NCI-H748 (cell line): ENCODE results near the gene DEPDC5.
"Not testable (repeated sequence)": the region's sequence is repeated elsewhere in the genome, so short reads cannot be mapped to it uniquely, and the experiment has no call there.

ENCODE experiments used
- DNase-seq: peaks from one replicate; lab custom pipeline; 2025; ENCODE audit not compliant: unreplicated experiment; lab: John Stamatoyannopoulos, UW

Gene DEPDC5

DNA sequence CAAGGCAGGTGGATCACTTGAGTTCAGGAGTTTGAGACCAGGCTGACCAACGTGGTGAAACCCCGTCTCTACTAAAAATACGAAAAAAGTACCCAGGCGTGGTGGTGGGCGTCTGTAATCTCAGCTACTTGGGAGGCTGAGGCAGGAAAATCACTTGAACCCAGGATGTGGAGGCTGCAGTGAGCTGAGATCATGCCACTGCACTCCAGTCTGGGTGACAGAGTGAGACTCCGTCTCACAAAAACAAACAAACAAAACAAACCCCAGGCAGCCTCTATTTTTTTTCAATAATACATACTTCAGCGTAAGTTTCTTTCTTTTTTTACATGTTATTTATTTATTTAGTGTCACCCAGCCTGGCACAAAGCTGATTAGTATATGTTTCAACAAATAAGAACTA lies 60.1 kb downstream of the DEPDC5 start:
- not testable (repeated sequence) for DNase-seq

DNA sequence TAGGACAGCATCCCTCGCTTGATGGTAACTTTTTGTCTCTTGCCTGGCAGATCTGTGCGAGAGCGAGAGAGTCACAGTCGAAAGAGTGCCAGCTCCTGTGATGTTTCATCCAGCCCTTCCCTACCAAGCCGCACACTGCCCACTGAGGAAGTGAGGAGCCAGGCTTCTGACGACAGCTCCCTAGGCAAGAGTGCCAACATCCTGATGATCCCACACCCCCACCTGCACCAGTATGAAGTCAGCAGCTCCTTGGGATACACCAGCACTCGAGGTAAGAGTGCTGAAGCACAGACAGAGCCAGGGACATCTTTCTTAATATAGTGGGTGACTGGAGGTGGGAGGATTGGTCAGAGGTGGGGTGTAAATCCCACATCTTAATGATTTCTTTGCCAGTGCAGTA lies 61.1 kb downstream of the DEPDC5 start:
- DNase-seq: no peak

DNA sequence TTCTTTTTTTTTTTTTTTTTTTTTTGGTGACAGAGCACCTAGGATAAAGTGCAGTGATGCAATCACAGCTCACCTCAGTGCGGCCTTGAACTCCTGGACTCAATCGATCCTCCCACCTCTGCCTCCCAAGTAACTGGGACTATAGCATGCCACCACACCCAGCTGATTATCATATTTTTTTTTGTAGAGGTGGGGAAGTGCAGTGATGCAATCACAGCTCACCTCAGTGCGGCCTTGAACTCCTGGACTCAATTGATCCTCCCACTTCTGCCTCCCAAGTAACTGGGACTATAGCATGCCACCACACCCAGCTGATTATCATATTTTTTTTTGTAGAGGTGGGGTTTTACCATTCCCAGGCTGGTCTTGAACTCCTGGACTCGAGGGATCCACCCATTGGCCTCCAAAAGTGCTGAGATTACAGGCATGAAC lies 61.6 kb downstream of the DEPDC5 start:
- DNase-seq: not testable (repeated sequence)

DNA sequence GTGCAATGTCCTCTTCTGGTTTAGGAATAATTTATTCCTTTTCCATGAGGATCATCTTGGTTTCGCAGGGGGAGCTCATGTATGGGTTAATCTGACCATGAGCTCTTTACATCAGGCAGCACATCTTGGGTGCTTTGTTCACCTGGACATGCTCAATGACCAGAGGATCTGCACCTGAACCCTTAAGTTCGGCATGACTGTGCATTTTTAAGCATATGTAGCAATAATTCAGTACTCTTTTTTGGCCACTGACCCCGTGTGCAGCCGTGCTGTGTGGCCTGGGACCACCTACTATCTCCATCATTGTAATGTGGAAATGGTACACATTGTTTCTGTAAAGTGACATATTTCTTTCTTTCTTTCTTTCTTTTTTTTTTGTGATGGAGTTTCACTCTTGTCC lies 62.9 kb downstream of the DEPDC5 start:
- no peak for DNase-seq

DNA sequence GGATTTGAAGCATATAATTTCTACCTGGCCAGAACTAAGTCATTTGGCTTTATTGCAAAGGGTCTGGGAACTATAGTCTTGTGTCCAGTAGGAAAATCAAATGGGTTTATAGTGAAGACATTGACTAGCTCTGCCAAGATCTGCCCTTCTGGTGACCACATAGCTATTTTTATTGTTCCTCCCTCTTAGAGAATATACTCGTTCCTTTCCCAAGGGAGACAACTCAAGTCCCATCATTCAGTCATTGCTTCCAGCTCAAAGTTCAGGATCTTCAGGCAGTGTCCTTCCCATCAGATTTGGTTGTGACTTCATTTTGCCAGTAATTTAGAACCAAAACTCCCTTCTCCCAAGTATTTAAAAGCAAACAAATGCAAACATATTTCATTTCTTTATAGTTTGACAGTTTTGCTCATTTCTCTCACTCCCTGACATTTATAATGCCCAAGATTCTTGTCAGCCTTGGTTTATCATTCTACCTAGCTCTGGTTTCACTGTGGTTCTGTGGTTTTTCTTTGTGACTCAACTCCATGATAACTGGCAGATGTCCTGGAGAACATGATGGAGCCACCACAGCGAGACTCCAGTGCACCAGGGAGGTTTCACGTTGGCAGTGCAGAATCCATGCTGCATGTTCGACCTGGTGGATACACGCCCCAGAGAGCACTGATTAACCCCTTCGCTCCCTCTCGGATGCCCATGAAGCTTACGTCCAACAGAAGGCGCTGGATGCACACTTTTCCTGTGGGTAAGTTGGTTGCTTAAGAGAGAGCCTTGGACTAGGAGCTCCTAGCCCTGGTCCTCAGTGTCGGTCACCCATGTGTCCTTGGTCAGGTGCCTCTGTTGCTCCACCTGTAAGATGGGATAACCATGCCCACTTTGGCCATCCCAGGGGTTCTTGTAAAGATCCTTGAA lies 64.9 kb downstream of the DEPDC5 start:
- DNase-seq: no peak

DNA sequence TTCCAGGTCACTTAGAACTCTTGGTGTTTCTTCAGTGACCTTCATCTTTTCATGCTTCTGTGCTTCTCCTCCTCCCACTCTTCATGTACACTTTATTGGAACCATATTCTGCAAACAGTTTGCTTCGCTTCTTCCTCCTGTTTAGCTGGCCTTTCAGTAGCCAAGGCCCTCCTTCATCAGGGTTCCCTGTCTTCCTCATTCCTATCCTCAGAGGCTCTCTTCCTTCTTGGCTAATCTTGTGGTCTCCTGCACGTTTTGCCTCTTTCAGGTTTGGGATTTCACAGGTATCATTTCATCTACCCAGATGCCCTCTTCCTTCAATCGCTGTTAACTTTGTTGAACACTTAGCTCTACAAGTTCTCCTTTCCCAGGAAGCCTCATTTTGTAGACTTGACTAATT lies 66.8 kb downstream of the DEPDC5 start:
- DNase-seq: no peak

DNA sequence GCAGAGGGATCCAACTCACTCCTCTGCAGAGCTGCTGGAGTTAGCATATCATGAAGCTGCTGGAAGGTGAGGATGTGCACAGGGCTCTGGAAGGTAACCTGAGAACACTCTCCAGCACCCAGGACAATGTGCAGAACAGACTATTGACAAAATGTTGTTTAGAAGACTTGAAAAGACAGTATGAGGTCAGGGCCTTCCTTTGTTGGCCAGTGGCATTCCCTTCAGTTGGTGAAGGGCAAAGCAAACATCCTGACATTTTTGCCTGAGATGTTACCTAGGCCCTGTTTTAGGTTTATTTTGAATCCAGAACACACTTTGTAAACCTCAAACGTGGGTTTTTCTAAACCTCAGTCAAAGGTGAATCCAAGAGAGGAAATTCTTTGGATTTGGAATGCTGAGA lies 67.8 kb downstream of the DEPDC5 start:
- DNase-seq: no peak

DNA sequence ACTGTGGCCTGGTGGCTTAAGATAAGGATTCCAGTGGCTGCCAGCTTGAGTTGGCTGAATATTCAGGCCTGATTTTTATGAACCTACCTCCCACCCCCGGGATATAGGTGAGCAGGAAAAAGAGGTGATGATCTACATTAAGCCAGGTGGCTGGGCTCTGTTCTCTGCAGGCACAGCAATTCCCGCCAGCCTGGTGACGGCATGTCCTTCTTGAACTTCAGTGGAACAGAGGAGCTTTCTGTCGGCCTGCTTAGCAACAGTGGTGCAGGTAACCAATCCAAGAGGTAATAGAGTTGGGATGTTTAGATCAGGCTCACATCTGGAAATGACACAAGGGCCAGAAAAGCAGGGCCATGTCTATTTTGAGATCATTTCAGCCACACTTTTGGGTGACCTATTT lies 68.7 kb downstream of the DEPDC5 start:
- DNase-seq: no peak

DNA sequence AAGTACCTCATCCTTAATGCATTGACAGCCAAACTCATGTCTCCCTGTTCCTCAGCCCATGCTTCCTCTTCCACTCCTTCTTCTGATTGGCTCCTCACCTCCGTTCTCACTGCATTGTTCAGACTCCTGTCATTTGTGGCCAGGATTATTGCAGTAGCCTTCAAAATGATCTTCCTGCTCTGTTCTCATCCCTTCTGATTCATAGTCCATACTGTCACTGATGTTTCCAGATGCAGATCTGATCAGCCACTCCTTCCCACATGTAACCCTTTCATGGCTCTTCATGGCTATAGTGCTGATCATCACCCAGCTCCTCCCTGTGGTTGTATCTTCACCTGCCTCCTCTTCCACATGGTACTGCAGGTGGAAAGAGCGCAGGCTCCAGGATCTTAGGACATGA lies 71.7 kb downstream of the DEPDC5 start:
- DNase-seq: no peak

DNA sequence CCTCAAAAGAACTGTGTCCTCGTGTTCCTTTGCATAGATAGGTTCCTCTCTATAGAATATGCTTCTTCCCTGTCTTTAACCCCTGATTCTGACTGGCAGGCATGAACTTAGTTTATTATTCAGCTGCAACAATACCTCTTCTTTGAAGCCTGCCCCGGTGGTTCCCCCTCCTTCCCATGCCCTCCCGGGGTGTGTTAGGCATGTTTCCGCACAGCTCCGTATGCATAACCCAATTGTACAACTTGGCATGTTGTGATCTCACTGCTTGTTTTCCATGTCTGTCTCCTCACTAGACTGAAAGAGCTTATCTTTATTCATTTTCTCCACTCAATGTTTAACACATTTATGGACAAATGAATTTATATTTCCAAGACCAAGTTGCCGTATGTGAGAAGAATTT lies 72.6 kb downstream of the DEPDC5 start:
- no peak for DNase-seq

DNA sequence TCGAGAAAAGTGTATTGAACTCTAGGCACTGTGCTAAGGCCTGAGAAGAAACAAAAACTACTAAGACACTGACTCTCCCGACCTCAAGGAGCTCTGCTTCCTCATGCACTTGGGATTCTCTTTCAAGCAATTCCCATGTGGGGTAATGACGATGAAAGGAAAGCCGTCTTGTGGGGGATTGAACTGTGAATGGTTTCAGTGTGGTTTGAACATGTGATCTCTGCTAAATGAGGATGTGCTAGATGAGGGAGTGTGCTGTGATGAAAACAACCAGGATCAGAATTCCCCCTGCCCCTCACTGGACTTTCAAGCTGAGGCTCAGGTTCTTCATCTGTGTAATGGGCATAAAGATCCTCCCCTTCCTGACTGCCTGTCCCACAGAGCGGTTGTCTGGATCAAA lies 74.9 kb downstream of the DEPDC5 start:
- no peak for DNase-seq

DNA sequence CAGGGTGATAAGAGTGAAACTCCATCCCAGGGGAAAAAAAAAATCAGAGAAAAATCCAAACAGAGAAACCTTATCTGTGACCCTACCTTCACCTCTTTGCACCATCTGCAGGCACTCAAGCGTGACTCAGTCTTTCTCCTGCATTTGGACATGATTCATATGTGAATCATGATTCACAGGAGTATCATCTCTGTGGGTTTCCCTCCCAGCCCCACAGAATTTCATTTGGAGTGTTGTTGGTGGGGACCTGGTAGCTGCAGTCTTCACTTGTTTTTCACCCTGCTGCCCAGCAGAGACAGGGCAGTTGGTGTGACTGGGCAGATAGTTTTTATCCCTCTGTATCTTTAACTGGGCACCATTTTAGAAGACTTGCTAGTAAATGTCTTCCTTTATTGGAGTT lies 75.7 kb downstream of the DEPDC5 start:
- no peak for DNase-seq

DNA sequence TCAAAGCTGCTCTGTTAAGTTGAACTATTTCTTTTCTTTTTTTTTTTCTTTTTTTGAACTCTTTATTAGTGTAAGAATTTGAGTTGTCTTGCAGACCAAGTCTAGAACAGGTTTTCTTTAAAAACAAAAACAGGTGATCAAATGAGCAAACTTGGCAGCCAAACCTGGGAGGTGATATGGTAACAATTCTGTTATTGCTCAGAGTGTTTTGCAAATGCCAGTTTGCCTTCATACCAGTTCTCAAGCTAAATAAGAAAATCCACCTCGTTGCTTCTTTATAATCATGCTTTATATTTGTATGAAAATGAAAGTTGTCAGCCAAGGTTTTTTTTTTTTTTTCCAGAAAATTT lies 76.9 kb downstream of the DEPDC5 start:
- no peak for DNase-seq

DNA sequence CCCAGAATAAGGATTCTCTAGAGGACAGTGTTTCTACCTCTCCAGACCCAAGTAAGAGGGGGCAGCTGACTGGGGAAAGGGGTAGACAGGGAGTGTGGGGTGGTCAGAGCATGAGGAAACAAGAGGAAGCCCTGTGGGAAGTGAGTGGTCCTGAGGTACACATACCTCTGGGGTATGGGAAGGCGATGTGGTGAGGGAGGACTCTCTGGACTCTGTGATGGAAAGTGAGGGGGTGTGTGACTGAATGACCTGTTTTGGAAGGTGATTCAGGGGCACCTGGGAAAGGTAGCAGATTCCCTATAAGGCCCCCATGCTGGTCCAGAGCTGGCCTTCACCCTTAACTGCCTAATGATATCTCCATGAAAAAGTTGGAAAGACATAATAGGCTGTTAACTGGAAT lies 80.1 kb downstream of the DEPDC5 start:
- no peak for DNase-seq

DNA sequence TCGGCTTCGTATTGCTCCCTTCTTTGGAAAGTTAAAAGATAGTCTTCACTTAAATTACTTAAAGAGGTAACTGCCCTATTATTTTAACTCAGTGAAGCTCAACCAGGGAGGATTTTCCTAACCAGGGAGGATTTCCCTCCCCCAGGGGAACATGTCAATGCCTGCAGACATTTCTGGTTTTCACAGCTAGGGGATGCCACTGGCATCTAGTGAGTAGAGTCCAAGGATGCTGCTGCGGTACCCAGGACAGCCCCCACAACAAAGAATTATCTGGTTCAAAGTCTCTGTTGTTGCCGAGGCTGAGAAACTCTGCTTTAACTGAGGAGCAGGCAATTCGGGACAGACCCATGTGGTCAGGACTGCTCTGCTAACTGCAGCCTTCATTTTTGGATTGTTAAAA lies 82.2 kb downstream of the DEPDC5 start:
- DNase-seq: no peak

DNA sequence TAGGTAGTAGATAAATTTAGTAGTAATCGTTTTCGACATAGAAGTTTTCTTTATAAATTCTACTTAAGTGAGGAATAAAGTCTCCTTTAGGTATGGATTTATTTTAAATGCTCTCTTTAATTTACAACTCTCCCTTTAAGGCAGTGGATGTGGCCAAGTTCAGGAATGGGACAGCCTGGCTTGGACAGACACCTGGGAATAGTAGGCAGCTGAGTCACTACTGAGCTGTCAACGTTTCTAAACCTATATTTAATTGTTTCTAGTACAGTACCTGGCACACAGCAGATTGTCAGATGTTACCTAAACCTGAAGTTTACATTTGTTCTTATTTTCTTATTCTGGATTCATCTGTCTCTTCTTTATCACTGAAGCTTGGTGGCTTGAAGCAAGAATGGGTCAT lies 85.1 kb downstream of the DEPDC5 start:
- no peak for DNase-seq

DNA sequence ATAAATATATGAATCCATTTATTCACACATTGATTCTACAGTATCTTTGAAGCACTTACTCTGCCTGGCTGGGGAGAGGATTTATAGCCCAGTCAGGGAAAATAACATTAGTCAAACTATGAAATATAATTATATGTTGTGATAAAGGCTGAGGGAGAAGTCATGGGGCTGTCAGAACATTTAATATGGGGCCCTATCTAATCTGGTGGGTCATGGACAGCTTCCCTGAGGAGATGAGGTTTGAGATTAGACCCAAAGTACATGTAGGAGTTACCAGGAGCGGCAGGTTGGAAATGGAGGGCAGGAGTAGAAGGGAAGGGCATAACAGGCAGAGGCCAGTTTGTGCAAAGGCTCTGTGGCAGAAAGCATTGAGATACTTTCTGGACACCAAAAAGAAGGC lies 86.2 kb downstream of the DEPDC5 start:
- no peak for DNase-seq

DNA sequence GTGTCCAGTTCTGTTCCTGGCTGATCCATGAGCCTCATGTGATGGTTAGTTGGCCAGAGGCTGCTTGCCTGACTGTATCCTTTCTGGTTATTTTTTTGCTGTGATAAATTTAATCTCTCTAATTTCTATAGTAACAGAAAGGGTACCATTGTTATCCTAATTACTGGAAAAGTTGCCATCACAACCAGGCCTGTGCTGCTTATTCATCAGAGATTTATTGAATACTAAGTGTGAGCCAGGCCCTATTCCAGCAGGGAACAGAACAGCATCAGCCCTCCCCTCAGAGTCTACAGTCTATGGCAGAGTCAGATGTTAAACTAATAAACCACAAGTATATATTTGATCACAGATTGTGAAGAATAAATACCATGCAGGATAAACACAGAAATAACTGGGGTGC lies 86.8 kb downstream of the DEPDC5 start:
- DNase-seq: no peak

DNA sequence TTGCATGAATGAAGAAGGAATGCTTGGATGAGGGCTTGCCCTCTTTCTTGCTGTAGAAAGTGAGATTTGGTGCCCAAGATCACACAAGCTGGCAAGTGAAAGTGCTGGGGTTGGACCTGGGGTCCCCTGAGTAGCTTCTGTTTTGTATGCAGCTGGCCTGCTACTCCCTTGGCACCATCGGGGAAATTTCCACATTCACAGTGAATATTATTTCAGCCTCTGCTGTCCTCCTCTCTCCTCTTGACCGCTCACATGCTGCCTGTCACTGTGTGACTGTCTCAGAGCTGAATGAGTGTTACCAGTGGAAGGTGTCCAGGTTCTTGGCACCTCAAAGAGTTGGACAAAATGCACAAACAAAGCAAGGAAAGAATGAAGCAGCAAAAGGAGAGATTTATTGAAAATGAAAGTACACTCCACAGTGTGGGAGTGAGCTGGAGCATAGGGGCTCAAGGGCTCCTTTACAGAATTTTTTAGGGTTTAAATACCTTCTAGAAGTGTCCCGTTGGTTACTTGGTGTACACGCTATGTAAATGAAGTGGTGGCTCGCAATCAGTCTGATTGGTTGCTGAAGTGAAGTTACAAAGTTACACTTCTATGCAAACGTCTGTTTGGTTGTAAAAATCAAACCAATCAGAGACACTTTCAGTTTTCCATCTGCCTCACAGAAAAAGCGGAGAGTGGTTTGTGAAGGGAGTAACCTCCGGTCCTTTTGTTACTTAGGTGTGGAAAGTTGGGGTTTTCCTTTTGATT lies 87.4 kb downstream of the DEPDC5 start:
- no peak for DNase-seq

DNA sequence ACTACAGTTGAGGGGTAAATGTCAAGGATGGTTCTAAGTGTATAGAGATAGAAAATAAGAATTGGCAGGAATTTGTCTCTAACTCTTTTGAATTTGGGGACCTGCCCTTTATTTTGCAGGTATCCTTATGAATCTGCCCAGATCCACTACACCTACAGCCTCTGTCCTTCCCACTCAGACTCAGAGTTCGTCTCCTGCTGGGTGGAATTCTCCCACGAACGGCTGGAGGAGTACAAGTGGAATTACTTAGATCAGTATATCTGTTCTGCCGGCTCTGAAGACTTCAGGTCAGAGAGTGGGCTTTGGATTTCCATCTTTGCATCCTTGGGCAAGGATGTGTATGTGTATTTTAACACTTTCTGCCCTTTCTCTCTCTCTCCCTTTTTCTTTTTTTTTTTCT lies 89.7 kb downstream of the DEPDC5 start:
- no peak for DNase-seq

DNA sequence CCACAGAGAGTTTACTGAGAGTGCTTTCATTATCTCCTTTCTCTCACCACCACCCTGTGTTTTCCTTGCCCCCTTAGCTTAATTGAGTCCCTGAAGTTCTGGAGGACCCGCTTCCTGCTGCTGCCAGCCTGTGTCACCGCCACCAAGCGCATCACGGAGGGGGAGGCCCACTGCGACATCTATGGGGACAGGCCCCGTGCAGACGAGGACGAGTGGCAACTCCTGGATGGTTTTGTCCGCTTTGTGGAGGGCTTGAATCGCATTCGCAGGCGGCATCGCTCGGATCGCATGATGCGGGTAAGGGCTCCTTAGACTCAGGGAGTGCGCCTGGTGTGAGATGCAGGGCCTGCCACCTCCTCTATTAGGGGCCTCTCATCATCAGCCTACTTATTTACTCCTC lies 91.1 kb downstream of the DEPDC5 start:
- no peak for DNase-seq
